GM11168 (cell line): ENCODE results near the gene CCDC85C.

Source experiments
- in situ Hi-C: fragments of 300-500 bp; cut with MboI; formaldehyde crosslinking; loops from one replicate; pipeline ENCODE4 v1.12.0; 2022; ENCODE audit warnings: low sequenced_read_pairs; ENCODE audit not compliant: unreplicated experiment

Gene CCDC85C

GRCh38 chr14:99544991-99545390, 59.0 kb downstream of the CCDC85C start:
- in situ Hi-C loops = no loop called here

DNA sequence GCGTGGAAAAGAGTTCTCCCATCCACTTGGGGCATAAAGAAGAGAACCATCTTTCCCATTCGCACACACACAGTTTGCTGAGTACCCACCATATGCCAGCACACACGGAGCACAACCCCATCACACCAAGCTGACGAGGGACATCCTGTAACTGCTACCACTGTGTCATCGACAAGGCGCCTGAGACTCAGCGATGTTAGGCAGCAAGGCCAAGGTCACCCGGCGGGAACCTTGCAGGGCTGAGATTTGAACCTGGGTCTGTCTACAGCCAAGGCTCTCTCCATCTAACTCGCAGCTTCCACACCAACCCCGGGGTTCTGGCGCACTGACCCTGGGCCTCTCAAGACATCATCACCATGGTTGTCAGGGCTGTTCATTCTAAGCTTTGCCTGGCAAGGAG, 60.0 kb downstream of the CCDC85C start:
- in situ Hi-C loops = no loop called here

- in situ Hi-C loops = no loop called here
Measured at GRCh38 chr14:99543370-99543769, 60.6 kb downstream of the CCDC85C start.

DNA sequence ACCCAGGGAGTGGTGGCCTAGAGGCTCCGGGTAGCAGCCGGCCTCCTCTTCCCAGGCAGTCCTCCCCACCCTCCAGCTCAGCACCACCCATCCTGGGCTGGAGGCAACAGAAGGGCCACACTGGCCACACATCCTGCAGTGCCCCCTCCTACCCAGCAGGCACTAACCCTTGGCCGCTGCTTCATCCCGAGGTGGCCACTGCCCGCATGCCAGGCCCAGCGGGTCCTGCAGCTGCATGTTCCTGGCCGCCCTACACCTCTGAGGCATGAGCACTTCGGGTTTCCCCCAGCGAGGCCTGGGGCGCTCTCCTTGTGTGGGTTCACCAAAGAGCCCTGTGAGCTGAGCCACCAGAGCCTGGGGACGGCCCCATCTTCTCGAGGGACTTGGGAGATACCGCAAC, 61.4 kb downstream of the CCDC85C start:
- in situ Hi-C loops = no loop called here

DNA sequence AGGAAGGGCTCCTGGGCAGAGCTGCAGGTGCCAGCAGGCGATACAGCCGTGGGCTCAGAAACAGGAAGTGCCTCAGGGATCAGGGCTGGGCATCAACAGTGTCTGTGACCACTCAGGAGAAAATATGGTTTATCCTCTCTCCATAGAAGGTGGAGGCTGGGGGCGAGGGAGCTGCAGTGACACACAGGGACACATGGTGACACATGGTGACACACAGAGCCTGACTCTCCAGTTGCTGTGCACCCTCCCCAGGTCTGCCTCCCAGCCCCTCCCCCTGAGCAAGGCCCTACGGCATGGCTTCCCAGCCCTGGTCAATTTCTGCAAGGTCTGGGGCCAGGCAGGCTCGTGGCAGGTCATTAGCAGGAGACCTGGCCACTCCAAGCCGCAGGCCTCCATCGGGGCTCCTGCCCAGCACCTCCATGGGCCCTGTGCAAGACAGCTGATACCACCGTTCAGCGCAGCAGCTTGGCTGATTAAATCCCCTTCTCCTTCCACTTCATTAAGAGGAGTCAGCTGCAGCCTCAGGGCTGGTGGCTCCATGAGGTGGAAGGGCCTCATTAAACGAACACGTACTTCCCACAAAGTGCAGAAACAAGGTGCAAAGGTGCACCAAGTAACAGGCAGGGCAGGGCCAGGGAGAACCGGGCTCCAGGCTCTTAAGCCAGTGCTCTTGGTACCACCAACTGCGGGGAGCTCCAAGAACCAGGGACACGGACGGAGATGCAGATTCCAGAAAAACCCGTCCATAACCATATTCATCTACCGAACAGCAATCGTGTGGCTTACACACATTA, 62.1 kb downstream of the CCDC85C start:
- in situ Hi-C loops = no loop called here

DNA sequence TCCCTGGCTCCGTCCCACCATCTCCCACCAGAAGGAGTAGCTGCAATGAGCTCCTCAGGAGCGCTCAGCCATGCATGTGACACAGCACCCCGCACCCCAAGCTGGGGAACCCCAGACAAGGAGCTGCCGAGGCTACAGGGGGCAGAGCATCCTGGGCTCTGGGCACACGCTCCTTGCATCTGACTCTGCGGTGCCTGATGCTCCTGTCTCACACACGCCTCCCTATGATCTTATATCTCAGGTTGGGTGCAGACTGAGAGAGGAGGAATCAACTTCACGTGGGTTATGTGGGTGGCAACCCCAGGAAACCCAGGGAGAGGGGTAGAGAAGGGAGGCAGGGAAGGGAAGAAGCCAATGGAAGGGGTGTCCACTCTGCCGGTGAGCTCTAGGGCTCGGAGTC, 62.8 kb downstream of the CCDC85C start:
- in situ Hi-C loops = no loop called here

DNA sequence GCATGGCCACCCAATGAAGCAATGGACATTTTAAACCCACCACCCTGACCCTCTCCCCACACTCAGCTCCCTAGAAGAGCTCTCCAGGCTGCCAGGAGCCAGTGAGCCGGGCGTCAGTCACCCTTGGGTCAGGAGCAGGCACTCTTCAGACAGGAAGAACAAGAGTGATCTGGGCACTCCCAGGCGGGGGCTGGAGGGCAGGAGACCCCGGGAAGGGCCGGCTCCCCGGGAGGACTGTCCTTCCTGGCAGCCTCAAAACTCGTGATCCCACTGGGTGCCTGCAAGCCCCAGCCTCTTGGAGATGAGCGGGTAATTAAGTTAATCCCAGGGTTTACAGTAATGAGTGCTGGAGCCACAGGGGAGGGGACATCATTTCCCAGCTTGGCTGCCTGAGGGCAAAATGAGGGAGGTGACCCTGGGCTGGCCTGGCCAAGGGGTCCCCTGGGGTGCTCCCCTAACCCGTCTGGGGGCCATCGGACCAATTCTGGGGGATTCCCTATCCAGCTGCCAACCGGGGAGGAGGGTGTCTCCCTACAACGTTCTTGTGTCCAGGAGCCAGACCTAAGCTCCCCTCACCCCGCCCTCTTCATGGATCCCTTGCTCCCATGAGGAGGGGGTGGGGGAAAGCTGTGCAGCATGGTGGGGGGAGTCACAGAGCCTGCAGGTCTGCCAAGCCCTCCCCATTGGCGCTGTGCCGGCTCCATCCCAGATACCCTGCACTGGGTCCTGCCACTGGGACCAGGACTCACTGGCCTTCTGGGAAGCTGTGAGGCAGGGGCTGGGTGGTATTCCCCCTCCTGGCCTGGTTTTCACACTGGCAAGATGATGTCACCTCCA, 63.6 kb downstream of the CCDC85C start:
- in situ Hi-C loops = no loop called here

DNA sequence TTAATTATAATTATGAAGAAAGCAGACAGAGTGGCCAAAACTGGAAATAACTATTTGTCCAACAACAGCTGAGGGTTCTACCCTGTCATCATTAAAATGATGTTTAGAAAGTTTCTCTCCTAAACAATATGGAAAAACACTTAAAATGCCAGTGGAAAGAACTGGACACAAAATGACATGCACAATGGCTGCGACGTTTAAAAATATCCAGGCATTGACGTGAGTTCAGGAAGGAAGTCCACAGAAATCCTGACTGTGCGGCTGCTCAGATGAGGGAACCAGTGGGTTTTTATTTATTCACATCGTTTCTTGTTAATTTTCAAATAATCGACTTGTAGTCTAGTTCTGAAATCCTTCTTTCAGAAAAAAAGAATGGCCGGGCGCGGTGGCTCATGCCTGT, 64.5 kb downstream of the CCDC85C start:
- in situ Hi-C loops = no loop called here

GRCh38 chr14:99538733-99539132, 65.3 kb downstream of the CCDC85C start:
- in situ Hi-C loops = no loop called here

GRCh38 chr14:99538275-99538674, 65.7 kb downstream of the CCDC85C start:
- in situ Hi-C loops = no loop called here

DNA sequence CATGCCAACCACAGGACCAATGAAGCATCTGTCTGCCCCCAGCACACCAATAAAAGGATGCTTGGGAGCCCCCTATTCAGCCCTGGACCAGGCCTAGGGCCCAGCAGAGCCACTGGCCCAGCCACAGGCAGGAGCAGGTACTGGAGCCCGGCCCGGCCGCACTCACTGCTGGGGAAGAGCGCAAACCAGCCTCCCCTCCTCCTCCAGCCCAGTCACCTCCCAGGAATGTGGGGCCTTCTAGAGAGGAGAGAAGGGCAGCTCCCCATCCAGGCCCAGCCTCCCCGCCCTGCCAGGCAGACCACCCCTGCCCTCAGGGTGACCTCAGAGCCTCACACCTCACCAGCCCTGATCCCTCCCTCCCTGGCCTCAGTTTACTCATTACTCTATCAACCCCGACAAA, 66.6 kb downstream of the CCDC85C start:
- in situ Hi-C loops = no loop called here

DNA sequence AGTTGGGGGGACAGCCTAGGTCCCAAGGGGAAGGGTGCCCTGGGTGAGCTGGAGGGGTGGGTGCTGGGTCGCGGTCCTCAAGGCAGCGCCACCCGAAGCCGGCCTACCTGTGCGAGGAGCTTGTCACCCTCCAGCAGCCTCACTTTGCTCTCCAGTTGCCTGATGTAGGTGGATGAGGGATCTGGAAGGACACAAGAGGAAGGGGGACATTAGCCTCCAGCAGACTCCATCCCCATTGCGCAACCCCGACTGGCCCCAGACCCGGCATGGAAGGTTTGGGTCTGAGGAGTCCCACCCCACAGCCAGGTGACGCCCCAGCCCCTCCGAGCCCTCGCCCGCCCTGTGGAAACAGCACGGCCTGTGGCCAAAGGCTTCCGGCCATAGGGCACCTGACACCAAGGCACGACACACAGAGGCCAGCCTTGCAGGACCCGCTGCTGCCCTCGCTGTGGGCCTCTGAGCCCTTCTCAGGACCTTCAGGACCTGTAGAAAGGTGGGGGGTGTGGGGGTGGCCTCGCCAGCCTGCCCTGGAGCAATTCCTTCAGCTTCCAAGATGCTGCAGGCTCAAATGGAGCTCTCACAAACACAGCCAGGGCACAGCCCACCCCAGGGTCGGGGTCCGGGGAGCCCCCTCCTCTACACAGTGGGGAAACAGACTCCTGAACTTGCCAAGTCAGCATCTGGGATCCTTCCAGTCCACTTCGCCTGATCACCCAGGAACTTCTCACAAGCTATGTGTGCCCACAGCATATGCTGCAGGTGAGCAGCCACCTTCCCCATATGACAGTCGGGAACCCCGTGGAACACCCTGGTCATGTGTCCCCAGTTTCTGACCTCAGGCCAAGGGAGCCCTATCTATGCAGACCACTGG, 67.9 kb downstream of the CCDC85C start:
- in situ Hi-C loops = no loop called here

DNA sequence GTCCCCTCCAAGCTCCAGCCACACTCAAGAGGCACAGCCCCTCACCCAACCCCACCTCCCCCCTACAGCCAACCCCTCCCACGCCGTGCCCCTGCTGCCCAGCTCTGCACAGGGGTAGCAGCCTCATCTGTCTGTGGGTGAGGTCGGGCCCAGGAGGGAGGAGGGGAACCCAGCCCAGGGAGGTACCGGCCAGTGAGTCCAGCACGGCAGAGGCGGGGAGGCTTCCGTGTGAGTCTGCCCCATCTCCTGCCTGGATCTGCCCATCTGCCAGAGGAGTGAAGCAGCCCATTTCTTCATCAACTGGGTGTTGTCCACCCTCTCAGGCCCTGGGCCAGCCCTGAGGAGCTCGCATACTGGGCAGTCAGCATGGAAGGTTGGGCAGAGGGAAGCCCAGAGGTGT, 68.6 kb downstream of the CCDC85C start:
- in situ Hi-C loops = no loop called here

- in situ Hi-C loops = no loop called here
Measured at GRCh38 chr14:99534863-99535262, 69.1 kb downstream of the CCDC85C start.

DNA sequence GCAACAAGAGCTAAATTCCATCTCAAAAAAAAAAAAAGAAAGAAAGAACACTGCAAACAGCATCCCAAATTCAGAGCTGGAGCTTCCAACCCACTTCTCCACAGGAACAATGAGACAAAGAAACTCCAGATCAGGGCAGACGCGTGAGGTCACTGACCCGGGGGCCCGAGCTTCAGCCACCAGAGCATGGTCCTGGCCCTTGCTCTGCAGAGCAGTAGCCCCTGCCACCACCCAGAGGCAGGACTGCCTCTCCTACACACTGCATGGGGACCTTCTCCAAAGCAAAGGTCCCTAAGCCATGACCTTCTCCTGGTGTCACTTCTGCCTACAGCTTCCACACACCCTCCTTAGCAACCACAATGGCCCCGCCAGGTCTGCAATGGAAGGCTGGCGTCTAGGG, 69.7 kb downstream of the CCDC85C start:
- in situ Hi-C loops = no loop called here

- in situ Hi-C loops = no loop called here
Measured at GRCh38 chr14:99532310-99532709, 71.7 kb downstream of the CCDC85C start.

GRCh38 chr14:99531251-99532096, 72.5 kb downstream of the CCDC85C start:
- in situ Hi-C loops = no loop called here

DNA sequence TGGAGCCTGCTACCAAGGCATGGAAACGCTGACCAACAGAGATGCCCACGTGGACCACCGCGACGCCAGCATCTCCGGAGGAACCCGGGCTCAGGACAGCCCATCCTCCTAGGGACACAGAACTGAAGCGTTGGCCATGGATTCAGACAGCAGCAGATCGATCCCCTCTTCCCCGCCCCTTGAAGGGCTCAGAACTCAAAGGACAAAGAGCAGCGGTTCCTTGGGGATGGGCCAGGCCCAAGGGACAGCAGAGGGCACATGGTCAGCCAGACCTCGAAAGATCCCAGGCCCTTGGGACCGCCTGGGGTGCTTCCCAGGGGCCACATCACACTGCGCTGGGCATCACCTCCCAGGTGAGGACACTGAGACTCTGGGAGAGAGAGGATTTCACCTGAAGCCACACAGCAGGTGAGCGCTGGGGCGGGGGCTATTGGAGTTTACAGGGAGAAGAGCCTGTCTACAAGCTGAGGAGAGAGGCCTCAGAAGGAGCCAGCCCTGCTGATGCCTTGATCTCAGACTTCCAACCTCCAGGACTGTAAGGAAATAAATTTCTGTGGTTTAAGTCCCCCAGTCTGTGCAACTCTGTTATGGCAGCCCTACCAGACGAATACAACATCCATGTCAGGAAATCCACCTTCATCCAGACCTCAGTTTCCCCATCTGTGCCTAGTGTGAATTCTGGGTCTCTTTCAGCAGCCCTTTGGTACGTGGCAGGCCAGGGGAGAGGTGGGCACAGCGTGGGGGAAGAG, 73.4 kb downstream of the CCDC85C start:
- in situ Hi-C loops = no loop called here

- in situ Hi-C loops = no loop called here
Measured at GRCh38 chr14:99529899-99530298, 74.1 kb downstream of the CCDC85C start.
